NT2/D1 (cell line): Measurements from ENCODE around the gene NRAS.

Experiments
- DNase-seq: peaks from one replicate; pipeline ENCODE4 v3.0.0-alpha.2; 2011; ENCODE audit warnings: low read depth, low spot score
- H3K27me3 ChIP-seq: 2 replicates; pipeline ENCODE4 v1.6.0; 2011; ENCODE audit warnings: mild to moderate bottlenecking; ENCODE audit not compliant: insufficient read length, insufficient read depth
- H3K36me3 ChIP-seq: 2 replicates; pipeline ENCODE4 v1.6.1; 2011; ENCODE audit warnings: mild to moderate bottlenecking, low read length, mixed read lengths; ENCODE audit not compliant: insufficient read depth, insufficient read length
- H3K4me1 ChIP-seq: 2 replicates; pipeline ENCODE4 v1.5.1; 2011; ENCODE audit not compliant: insufficient read depth, insufficient read length
- H3K4me3 ChIP-seq: 2 replicates; pipeline ENCODE4 v1.5.1; 2011; ENCODE audit warnings: low read depth; ENCODE audit not compliant: insufficient read length
- H3K9ac ChIP-seq: 2 replicates; pipeline ENCODE4 v1.6.0; 2011; ENCODE audit warnings: low read depth; ENCODE audit not compliant: insufficient read length
- H3K9me3 ChIP-seq: 2 replicates; pipeline ENCODE4 v1.5.1; 2011; ENCODE audit warnings: mild to moderate bottlenecking, low read length; ENCODE audit not compliant: insufficient read depth
- SUZ12 ChIP-seq: IDR thresholded peaks from 2 replicates; pipeline ENCODE4 v1.6.1; 2011; ENCODE audit not compliant: insufficient read length, insufficient read depth; ENCODE audit errors: extremely low read depth
- YY1 ChIP-seq: IDR thresholded peaks from 2 replicates; pipeline ENCODE4 v1.6.1; 2011; ENCODE audit not compliant: insufficient read length, insufficient read depth
- ZNF274 ChIP-seq: IDR thresholded peaks from 2 replicates; pipeline ENCODE4 v1.6.1; 2011; ENCODE audit warnings: mild to moderate bottlenecking, low read depth, low read length

NRAS gene

DNA sequence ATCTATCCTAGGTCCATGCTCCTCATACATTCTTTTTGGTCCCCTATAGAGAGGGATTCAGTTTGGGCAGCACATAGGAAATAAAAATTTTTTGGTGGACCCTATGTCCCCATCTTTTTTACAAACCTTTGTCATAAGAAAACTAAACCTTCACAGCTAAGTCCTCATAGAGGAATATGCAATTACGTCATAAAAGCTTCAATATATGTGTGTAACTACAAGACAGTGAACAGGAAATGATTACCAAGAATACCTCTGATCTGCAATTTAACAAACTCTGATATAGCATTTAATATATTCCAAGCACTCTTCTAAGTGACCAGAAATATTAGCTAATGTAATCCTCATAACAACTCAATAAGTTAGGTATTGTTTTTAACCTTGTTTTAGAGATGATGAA, 40.5 kb downstream of the NRAS start:
- peaks cover 4% of the 10 kb centered on the region for H3K27me3 ChIP-seq
- no peak for DNase-seq
- TF ChIP-seq SUZ12 (no peak), ZNF274 (no peak), YY1 (no peak)
- H3K9ac ChIP-seq: no peak overlapping the region
- H3K4me3 ChIP-seq: no peak overlapping the region
- no peaks in the 10 kb centered on the region for H3K36me3 ChIP-seq
- H3K4me1 ChIP-seq: no peaks in the 10 kb centered on the region
- no peaks in the 10 kb centered on the region for H3K9me3 ChIP-seq

DNA sequence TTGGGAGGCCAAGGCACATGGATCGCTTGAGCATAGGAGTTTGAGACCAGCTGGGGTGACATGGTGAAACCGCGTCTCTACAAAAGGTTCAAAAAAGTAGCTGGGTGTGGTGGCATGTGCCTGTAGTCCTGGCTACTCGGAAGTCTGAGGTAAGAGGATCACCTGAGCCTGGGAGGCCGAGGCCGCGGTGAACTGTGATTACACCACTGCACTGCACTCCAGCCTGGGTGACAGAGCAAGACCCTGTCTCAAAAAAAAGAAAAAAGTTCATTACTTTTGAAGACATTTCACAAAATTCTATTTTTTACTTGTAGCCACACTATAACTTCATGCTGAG, 44.7 kb downstream of the NRAS start:
- Histone ChIP-seq H3K9ac (no peak overlapping the region), H3K4me3 (no peak overlapping the region), H3K27me3 (peaks cover 22% of the 10 kb centered on the region)

DNA sequence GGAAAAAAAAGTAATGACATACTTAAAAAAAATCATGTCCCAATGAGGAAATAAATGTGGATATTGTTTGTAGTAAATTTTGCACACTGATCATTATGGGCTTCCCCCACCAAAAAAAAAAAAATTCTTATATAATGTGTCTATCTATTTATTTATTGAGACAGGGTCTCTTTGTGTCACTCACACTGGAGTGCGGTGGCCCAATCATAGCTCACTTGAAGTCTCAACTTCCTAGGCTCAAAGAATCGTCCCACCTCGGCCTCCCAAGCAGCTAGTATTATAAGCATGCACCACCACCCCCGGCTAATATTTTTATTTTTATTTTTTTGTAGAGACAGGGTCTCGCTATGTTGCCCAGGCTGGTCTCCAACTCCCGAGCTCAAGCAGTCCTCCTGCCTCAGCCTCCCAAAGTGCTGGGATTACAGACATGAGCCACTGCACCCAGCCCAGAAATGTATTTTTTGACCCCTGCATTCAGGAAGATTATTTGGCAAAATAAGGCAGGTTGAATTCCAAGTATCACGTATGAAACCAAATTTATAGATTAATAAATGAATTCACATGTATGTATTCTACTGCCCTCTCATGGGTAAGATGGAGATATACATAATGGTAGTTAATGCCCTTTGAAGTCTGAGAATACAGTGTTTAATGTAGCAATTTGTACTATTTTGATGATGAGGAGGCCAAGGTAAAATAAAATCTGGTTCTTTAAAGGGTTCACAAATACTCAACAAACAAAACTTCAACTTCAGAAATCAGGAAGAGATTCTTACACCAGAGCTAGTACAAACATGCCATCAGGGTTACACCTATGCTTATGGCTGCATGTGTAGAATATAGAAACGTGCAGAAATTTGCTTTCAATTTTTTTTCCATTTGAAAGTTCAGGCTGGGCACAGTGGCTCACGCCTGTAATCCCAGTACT, 45.3 kb downstream of the NRAS start:
- DNase-seq: no peak
- Histone ChIP-seq H3K36me3 (no peaks in the 10 kb centered on the region), H3K27me3 (peaks cover 27% of the 10 kb centered on the region), H3K4me1 (no peaks in the 10 kb centered on the region), H3K9ac (no peak overlapping the region), H3K4me3 (no peak overlapping the region), H3K9me3 (no peaks in the 10 kb centered on the region)
- TF ChIP-seq ZNF274: no peak
- TF ChIP-seq SUZ12: no peak
- no peak for TF ChIP-seq YY1

More for the DNA sequence above, 44.7 kb downstream of the NRAS start:
- H3K36me3 ChIP-seq: no peaks in the 10 kb centered on the region
- no peak for TF ChIP-seq SUZ12
- no peak for TF ChIP-seq ZNF274
- TF ChIP-seq YY1: no peak
- H3K9me3 ChIP-seq: no peaks in the 10 kb centered on the region
- DNase-seq: no peak
- no peaks in the 10 kb centered on the region for H3K4me1 ChIP-seq

DNA sequence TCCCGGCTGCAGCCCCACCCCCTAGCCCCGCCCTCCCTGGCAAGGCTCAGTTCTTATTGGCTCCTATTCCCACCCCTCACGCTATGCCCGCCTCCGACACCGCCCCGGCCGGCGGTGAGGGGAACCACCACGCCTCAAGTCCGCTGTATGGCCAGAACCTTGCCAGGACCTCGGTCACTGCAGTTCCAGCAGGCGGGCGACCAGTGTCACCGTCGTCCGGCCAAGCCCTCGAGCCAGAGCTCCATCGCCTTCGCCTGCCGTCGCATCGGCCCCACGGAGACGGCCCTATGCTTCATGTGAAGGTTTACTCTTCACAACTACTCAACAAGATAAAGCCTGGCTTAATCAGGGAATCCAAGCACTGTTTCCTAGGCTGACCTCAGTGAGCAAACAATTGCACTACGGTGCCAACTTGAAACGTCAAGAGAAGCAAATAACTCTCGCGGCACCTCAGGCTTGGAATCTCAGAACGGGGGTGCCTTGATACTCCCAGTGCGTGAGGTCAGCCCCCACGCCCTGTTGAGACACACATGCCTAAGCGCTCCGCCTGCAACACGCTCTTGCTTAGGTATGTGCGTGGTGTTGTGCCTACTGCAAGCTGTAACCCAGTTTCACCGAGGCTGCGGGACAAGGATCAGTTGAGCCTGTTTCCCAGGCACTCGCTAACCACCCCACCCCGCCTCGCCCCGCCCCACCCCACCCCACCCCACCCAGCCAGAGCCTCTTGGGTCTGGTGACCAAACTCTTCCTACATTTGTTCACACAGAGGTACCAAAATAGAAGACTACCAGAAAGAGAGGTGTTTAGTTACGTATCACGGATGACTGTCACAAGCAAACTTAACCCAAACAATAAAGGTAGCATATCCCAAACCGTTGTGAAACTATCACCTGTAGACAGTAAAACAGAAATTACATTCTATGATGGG, 46.2 kb downstream of the NRAS start:
- no peaks in the 10 kb centered on the region for H3K9me3 ChIP-seq
- peak; percentile 91 for DNase-seq
- no peaks in the 10 kb centered on the region for H3K36me3 ChIP-seq
- TF ChIP-seq SUZ12 (no peak), ZNF274 (no peak), YY1 (no peak)
- H3K4me3 ChIP-seq: peak overlapping the region; percentile 78
- peaks cover 27% of the 10 kb centered on the region for H3K27me3 ChIP-seq
- H3K9ac ChIP-seq: peak overlapping the region; percentile 76
- H3K4me1 ChIP-seq: no peaks in the 10 kb centered on the region

DNA sequence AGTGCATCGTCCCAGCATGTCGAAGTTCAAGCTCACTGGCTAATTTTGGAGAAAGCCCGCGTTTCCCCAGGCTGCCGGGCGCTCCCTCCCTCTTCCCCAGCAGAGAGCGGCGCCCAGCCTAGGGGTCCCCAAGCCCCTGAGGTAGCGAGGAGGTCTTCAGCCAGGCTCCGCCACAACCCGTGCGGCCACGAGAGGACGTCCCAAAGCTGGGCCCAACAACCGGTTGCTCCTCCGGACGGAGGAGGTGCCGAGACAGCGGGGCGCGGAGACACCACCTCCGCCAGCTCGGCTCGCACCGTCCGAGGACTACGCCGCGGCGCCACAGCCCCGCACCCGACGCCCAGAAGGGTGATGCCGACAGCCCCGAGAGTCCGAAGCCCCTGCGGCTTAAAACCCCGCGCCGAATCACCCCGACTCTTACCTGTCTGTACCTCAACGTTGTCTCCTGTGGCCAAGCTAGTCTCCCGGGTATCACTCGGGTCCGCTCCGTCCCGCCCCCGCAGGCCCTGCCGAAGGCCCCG, 46.9 kb downstream of the NRAS start, which contains the start of gene DENND2C:
Gene DENND2C (minus strand): TSS at position 488 of the 521 bp plus-strand sequence. CDS start 44,065 bp downstream, outside the sequence.
- DNase-seq: peak; percentile 71
- no peaks in the 10 kb centered on the region for H3K36me3 ChIP-seq
- peak within 1 kb of the TSS; percentile 78 for H3K4me3 ChIP-seq
- no peaks in the 10 kb centered on the region for H3K9me3 ChIP-seq
- peaks cover 27% of the 10 kb centered on the region for H3K27me3 ChIP-seq
- H3K9ac ChIP-seq: peak within 1 kb of the TSS; percentile 83
- H3K4me1 ChIP-seq: no peaks in the 10 kb centered on the region
- no peak for TF ChIP-seq YY1
- TF ChIP-seq ZNF274: no peak
- no peak for TF ChIP-seq SUZ12

DNA sequence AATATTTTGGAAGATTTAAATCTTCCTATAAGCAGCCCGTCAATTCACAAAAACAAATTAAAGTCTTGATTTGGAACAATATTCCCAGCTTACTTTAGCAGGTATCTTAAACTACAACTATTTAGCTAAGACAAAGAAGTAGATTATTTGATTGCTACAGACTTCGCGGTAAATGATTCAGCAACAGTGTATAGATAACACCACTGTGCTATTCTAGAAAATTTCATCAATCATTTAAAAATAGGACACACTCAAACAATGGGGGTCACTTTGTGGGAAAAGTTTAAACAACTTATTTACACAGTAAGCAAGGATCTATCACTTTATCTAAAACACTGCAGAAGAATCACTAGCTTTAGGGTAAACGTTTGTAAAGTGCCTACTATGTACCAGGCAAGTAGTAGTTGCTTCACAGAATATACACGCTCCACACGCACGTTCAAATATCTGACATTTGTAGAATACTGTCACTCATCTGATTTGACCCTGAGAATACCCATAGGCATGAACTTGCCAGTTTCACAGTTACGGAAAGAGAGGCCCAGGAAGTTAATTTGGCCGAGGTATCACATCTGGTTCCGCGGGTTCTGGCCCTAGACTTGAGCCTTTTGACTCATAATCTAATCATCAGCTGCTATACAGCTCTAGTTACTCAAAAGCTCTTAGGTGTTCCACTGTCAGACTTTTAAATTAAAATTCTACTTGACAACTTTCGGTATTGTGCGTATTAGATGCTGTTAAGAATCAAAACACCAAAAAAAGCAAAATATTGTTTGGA, 47.6 kb downstream of the NRAS start:
- Histone ChIP-seq H3K9me3 (no peaks in the 10 kb centered on the region), H3K4me3 (peak overlapping the region; percentile 78), H3K9ac (peak overlapping the region; percentile 83), H3K27me3 (peaks cover 27% of the 10 kb centered on the region), H3K36me3 (no peaks in the 10 kb centered on the region), H3K4me1 (no peaks in the 10 kb centered on the region)
- TF ChIP-seq SUZ12 (no peak), YY1 (no peak), ZNF274 (no peak)
- no peak for DNase-seq

DNA sequence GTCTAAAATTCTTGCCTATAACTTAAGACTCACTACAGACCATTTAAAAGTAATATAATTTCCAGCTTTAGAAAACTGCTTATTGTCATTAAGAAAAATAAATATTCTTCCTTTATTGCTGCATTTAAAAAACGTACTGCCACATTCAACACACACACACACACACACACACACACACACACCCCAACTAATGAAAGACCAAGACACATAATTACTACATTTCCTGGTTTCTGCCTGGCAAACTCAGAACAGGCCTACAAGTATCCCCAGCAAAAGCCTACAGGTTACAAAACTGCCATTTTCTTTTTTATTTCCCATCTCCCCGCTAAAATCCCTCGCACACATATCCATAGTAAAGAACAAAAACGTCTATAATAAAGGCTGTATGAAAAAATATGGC, 48.2 kb downstream of the NRAS start:
- no peak for DNase-seq
- TF ChIP-seq YY1 (no peak), SUZ12 (no peak), ZNF274 (no peak)
- Histone ChIP-seq H3K9ac (no peak overlapping the region), H3K27me3 (peaks cover 27% of the 10 kb centered on the region), H3K4me3 (no peak overlapping the region), H3K4me1 (no peaks in the 10 kb centered on the region), H3K9me3 (no peaks in the 10 kb centered on the region), H3K36me3 (no peaks in the 10 kb centered on the region)
